NCI-H1436 (cell line): ENCODE data around the gene CMTM7.
"Not testable (repeated sequence)": the region's sequence is repeated elsewhere in the genome, so short reads cannot be mapped to it uniquely, and the experiment has no call there.

Experiments
- DNase-seq: peaks from one replicate; lab custom pipeline; 2025; lab: John Stamatoyannopoulos, UW

Gene CMTM7

DNA sequence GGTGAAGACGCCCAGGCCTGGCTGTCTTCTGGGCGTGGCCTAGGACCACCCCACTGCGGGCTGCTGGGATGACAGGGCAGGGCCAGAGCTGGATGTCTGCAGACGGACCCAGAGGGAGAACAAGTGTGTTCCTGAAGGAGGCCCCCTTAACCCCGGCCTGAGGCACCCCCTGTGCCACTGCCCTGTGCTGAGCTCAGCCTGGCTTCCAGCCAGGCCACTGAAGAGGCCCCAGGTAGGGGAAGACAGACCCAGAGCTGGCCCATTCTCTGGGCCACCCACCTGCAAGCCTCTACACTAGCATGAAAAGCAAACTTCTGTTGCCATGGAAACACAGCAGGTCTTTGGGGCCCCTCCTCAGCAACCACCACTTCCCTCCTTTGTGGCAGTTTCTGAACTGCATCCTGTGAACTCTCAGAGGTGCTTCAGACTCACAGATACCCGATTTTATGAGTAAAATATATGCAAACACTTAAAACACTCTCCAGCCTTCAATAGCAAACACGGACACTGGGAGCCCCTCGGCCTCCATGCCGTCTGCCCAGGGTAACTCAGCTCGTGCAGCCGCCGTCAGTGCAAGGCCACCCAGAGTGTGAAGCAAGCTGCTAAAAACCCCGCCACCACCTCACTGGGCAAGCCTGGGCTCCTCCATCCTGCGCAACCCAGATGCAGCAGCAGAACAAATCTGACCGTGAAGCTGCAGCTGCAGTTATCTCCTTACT, 68.5 kb downstream of the CMTM7 start:
- DNase-seq = no peak

DNA sequence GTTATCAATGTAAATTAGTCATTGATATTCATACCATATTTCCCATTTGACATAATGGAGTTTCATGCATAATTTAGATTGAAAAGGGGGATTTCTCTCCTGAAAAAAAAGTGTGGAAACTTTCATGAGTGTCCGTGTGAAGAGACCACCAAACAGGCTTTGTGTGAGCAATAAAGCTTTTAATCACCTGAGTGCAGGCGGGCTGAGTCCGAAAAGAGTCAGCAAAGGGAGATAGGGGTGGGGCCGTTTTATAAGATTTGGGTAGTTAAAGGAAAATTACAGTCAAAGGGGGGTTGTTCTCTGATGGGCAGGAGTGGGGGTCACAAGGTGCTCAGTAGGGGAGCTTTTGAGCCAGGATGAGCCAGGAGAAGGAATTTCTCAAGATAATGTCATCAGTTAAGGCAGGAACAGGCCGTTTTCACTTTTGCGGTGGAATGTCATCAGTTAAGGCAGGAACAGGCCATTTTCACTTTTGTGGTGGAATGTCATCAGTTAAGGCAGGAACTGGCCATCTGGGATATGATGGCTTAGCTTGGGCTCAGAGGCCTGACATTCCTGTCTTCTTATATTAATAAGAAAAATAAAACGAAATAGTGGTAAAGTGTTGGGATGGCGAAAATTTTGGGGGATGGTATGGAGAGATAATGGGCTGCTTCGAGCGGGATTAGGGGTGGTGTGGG, 69.3 kb downstream of the CMTM7 start:
- not testable (repeated sequence) for DNase-seq

DNA sequence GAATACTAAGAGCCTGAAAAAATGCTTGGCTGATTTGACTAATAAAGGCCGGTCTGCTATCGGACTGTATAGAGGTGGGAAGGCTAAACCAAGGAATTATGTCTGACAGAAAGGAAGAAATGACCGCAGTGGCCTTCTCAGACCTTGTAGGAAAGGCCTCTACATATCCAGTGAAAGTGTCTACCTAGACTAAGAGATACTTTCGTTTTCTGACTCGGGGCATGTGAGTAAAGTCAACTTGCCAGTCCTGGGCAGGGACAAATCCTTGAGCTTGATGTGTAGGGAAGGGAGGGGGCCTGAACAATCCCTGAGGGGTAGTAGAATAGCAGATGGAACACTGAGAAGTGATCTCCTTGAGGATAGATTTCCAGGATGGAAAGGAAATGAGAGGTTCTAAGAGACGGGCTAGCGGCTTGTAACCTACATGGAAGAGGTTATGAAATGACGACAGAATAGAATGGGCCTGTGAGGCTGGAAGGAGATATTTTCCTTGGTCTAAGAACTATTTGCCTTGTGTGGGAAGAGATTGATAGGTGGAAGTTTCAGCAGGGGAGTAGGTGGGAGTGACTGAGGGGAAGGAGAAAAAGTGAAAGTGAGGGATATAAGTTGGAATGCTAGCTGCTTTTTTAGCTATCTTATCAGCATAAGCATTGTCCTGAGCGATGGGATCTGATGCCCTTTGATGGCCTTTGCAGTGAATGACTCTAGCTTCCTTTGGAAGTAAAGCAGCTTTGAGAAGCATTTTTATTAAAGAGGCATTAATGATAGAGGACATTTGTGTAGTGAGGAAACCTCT, 70.7 kb downstream of the CMTM7 start:
- not testable (repeated sequence) for DNase-seq

DNA sequence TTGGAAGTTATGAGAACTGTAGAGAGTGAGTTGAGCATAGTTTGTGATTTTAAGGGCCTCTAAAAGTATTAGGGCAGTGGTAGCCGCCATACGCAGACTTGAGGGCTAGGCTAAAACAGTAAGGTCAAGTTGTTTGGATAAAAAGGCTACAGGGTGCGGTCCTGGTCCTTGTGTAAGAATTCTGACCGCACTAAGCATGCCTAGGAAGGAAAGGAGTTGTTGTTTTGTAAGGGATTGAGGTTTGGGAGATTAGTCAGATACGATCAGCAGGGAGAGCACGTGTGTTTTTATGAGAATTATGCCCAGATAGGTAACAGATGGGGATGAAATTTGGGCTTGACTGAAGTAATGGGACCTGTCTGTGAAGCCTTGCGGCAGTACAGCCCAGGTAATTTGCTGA, 71.8 kb downstream of the CMTM7 start:
- DNase-seq = not testable (repeated sequence)

DNA sequence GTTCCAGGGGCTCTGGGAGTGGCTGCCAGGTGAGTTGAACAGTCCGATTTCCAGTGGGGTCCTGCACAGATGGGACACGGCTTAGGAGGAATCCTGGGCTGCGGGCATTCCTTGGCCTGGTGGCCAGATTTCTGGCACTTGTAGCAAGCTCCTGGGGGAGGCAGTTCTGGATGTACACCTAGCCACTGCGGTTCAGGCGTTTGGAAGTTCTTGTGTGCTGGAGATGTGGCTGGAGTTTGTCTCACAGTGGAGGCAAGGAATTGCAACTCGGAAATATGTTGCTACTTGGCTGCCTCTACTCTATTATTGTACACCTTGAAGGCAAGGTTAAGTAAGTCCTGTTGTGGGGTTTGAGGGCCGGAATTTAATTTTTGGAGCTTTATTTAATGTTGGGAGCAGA, 73.1 kb downstream of the CMTM7 start:
- not testable (repeated sequence) for DNase-seq

DNA sequence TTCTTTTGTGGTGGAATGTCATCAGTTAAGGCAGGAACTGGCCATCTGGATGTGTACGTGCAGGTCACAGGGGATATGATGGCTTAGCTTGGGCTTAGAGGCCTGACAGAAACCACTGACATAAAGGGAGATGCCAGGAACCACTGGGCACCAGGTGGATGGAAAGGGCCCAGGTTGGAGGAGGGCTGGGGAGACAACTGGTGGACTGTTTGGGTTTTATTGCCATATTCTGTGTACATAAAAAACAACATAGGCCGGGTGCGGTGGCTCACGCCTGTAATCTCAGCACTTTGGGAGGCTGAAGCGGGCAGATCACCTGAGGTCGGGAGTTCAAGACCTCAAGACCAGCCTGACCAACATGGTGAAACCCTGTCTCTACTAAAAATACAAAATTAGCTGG, 75.2 kb downstream of the CMTM7 start:
- DNase-seq = not testable (repeated sequence)

DNA sequence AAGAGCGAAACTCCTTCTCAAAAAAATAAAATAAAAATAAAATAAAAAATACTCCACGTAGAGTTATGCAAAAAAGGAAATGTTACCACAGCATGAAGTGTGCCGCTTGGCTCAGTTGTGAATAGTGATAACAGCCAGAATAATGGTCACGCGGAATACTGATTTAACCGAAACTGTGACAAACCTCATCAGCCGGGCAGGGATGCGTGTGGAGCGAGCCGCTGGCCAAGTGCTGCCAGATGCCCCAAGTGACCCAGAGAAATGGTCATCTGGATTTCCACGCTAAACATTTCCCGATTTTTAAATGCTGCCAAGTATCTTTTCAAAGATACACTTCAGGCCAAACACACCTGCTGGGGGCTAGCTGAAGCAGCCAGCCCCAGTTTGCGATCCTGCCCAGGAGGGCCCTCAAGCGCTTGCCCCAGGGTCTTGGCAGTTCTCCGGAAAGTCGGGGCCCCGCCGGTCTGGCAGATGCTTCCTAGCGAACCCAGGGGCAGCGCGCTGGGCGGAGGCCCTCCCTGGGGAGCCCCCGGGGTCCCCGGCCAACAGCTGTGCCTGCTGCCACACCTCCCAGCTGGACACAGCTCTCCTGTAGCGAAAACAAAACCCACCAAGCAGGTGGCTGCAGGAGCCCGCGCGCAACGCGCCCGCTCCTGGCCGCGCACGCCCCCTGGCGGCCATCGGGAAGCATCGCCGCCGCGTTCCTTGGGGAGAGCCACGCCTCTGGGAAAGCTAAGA, 75.8 kb downstream of the CMTM7 start:
- DNase-seq = no peak

DNA sequence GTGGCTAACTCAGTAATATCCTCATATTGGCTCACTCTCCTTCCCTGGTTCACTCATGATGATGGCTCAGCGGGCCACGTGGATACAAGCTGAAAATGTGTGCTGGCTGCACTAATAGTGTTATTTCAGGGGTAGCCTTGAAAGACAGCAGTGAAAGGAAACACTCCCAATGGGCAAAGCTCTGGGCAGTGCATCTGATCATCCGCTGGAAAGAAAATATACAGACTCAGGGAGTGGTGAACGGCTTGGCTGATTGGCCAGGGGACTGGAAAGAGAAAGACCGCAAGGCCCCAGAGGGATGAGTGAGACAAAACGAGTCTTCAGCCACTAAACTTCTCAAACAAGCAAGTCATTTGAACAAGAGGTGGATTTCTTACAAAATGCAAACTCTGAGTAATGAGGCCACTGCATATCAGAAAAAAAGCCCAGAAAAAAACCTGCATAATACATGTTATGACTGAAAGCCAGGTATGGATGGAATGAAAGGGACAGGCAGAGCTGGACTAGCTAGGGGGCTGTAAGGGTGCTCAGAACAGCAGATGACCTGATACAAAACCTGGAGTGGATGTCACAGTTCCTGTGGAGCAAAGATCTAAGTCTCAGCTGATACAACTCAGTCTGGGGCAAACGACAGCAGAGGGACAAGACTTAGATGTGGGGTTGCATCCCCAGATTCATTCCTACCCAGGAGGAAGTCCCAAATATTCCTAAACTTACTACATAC, 77.7 kb downstream of the CMTM7 start:
- no peak for DNase-seq

DNA sequence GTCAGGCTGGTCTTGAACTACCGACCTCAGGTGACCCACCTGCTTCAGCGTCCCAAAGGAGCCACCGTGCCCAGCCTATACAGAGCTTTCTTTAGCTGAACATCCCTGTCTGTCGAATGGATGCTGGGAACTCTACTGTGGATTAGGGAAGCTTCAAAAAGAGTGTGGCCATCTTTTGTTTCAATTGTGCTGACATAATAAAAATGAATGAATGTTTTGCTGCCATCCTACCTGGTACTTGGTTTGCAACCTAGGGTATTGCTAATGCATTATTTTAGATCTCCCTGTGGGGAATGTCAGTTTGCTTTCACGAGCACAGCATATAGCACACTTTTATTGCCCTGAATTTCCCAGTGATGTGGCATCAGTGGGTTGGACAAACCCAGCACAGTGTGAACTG, 78.7 kb downstream of the CMTM7 start:
- DNase-seq = no peak

DNA sequence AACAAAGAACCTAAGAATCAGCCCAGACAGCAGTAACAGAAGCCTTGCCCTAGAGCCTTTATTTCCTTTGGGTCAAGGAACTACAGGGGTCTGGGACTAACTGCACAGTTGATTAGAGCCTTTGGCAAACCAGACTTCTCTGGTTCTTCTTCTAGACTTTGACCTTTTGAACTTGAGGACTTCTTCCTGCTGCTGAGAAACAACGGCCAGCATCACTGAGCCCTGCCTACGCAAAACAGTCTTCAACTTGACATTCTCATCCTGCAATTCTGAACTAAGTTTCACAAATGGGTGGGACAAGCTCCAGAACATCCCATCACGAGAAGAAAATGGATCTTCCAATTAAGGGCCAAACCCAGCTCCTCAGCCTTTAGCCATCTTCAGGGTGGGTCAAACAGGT, 79.6 kb downstream of the CMTM7 start:
- DNase-seq = no peak

DNA sequence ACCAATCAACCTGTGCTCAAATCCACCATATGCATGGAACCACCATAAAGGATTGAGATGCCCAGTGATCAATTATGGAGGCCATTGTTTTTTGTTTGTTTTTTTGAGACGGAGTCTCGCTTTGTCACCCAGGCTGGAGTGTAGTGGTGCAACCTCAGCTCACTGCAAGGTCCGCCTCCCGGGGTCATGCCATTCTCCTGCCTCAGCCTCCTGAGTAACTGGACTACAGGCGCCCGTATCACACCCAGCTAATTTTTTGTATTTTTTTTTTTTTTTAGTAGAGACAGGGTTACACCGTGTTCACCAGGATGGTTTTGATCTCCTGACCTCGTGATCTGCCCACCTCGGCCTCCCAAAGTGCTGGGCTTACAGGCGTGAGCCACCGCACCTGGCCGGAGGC, 80.5 kb downstream of the CMTM7 start:
- DNase-seq = not testable (repeated sequence)

DNA sequence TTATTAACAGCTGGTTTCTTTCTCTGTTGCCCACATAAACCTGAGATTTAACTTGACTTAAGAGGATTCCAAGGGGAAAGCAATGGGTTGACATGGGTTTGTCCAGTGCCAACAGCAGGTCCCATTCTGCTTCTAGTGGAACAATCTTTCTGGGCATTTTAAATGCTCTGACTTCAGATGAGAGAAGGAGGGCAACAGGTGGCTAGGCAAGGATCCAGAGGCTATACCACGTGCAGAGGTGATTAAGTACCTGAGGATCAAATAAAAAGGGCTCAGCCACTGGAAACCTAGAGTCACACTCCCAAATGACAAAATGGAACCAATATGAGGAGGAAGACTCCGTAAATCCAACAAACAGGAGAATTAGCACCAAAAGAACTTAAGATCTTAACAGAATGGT, 82.5 kb downstream of the CMTM7 start:
- DNase-seq = no peak

DNA sequence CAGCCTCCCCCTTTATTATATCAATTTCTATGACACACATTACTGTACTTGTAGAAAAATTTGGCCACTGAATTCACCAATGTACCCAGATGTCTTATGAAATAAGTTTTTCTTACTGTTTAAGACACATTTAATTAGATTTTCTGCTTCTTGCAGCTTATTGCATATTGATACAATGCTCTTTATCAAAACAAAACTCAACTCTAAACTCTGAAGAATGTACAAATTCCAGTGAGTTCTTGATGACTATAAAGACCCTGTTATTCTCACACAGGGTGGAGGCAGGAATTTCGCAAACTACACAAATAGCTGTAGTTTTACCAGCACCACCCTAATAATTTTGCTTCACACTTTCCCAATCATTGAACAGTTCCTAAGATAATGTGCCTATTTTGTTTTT, 89.0 kb downstream of the CMTM7 start:
- DNase-seq = no peak

DNA sequence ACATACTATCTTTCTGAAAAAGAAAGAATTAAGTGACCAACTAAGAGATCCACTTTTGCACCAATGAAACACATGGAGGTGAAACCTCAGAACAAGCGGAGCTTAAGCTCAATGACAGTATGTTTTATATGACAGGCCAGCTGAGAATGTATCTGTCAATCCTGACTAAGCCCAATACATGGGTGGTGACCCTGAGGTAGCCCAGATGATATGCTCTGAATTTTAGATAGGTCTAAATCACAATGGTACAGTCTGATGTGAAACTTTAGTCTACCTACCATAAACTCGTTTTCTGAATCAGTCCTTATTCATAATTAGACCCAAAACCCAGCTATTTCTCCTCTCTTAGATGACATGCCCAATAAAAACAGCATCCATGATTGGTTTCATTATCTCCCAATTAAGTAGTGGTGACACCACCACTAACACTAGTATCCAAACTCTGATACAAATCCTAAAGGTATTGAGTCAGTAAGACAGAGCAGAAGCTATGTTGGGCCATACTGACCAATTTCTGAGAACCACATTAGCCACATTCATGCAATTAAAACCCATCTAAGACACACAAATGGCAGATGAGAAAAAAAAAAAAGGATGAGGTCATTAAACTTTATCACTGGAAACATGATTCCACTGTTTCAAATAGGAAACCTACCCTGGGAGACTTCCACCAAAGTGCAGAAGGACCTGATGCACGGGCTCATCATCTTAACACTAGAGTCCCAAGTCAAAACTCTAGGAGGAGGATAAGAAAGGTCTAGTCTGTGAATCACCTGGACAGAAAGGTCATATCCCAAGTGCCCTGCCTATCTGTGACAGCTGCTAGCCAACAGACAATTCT, 90.4 kb downstream of the CMTM7 start:
- DNase-seq = no peak

DNA sequence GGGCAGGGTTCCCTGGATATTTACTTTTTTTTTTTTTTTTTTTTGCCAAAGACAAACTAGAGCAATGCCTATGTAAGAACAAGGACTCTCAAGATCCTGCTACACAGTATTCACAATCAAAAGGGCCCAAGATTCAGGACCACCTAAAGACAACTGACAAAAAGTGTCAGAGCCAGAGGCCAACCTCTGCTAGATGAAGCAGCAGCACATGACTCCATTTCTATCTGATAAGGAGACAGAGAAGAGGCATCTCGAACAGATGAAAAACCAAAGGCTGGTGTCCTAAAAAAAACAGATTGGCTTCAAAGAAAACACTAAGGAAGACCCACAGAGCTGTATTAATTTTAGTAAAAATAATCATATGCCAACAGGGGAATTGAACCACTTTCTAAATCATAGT, 91.0 kb downstream of the CMTM7 start:
- no peak for DNase-seq

DNA sequence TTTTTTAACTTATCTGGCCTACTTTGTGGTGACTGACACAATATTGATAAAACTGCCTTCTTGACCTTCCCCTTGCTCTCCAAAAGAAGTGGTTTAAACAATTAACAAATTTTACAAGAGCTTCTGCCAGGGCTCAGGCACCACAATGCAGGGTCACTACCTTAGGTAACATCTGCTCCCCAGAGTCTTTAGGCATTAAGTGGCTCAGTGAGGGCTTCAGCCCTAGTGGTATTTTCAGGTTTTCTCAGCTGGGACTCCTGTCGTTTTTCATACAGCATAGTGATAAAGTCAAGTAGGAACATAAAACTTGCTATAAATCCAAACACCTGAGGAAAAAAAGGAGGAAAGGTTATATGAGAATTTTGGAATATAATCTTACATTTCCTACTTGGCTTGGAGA, 92.1 kb downstream of the CMTM7 start:
- DNase-seq = no peak

DNA sequence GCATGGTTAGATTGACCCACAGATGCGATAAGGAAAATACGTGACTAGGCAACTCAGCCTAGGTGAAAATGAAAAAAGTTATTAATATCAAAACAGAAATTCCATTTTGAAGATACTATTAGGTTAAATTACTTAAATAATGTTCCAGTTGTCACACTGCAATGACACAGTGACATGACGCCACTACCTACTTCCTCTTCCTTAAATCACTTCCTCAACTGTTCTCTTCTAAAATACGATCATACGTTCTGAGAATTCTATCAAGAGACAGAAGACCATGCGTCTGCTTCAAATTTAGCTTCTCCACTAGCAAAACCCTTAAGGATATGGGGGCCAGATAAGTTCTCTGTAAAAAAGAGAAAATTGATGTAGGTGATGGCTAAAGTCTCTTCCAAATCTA, 92.8 kb downstream of the CMTM7 start:
- no peak for DNase-seq

DNA sequence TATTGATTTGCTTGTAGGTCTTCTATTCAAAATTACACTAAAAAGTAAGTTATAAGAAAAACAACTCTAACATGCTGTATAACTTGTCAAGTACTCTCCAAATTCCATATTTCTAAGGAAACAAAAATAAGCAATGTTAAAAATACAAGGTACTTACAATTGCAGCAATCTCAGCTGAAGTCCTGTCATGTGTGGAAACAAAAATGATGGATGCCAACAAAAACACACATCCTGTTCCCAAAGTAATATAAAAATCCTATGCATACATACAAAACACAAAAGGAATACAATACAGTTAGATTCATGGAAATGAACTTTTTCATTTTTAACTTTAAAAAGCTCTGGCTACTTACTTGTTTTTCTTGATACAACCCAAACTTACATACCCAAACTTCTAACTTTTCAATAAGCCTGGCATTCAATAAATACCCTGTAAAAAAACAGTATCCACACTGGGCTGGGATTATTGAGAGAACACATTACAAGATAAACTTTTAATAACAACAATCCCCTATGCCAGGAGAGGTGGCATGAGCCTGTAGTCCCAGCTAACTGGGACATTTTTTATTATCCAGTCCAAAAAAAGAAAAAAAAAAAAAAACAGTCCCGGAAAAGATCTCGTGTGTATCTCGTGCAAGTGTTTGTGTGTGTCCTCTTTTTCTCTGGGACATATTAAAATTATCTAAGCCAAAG, 96.3 kb downstream of the CMTM7 start:
- DNase-seq = no peak

DNA sequence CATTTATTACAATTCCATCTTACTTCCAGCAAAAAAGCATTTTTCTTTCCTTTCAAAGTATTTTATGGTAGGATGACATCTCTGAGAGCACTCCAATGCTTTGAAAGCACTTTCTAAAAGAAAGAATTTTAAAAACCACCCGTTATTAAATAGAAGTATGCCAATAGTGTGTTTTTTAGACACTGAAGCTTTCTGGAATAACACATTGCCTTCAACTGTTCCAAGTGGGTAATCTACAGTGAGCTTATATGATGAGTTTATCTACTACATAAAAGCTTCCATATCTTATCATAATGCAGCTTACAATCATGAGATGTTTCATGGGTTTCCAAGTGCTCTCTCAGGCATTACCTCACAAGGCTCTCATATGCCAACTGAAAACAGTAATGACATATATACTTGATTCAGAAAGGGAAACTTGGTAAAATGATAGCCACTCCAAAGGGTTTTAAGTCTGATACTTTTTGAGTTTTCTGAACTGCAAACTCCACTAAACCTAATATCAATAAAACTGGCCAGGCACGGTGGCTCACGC, 96.9 kb downstream of the CMTM7 start:
- no peak for DNase-seq
